ENCODE data around the gene MRGPRG. TPM values are rescaled to one million over a fixed set of nuclear protein-coding genes. Genes with fewer than 3 reads are reported as not detected.

Gene MRGPRG
- total RNA-seq, 1 experiment from 2014 or later, result not detected

DNA sequence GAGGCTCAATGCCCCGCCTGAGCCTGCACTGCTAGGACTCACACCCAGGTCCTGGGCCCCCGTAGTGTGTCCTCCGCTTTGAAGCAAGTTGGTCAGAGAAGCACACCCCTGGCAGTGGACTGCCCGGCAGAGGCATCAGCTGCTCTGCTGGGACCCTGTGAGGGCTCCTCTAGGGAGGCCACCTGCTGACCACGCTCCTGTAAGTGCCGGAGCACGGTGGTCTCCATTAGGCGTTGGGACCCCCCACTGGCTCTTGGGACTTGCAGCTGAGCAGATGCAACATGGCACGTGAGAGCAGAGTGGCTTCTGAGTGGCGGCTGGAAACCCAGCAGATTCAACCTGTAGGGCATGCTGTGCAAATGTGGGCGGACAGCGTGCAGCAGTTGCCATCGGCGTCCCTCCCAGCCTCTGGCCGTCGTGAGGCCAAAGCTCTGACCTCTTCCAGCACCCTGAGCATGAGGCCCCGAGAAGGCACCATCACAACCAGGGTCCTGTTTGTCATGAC is 16.9 kb downstream of the MRGPRG start:
- ATAC-seq (no peak), DNase-seq (ENCODE audit: low read depth, low spot score) (no peak)
- intact Hi-C loops (cut with micrococcal nuclease), result no loop called here
- Histone ChIP-seq H3K36me3 (ENCODE audit: control insufficient read depth in 1 of 2, insufficient read depth in 2 of 2, low read length in 2 of 2) (no peaks in the 10 kb centered on the region), H4K20me1 (ENCODE audit: insufficient read depth) (no peaks in the 10 kb centered on the region), H3K79me2 (ENCODE audit: insufficient read depth, low read length) (no peaks in the 10 kb centered on the region), H2AFZ (ENCODE audit: low read depth, low read length, poor library complexity, severe bottlenecking) (no peak overlapping the region), H3K9ac (ENCODE audit: low read length) (no peak overlapping the region), H3K9me2 (ENCODE audit: insufficient read depth) (no peaks in the 10 kb centered on the region), H3K9me3 (ENCODE audit: control insufficient read depth in 1 of 2, insufficient read depth in 1 of 2, low read depth in 1 of 2, low read length in 2 of 2) (no peaks in the 10 kb centered on the region), H3K4me2 (ENCODE audit: low read length) (no peak overlapping the region), H3K4me1 (ENCODE audit: control insufficient read depth in 1 of 2, insufficient read depth in 2 of 2, low read length in 2 of 2) (no peaks in the 10 kb centered on the region), H3K27ac (ENCODE audit: low read depth, low read length) (no peak overlapping the region), H3K27me3 (ENCODE audit: insufficient read depth, low read length) (peaks cover 22% of the 10 kb centered on the region; the same call in 1 of the 2 replicates), H3K4me3 (replicated peaks in 1 of 2; ENCODE audit: low read depth in 1 of 2, low read length in 2 of 2) (no peak overlapping the region)
- ChIA-PET RAD21 (ENCODE audit: low non-redundant PET in 1 of 2, low total read pairs in 2 of 2, uncharacterized antibody in 2 of 2, unreplicated experiment in 2 of 2) (no interaction called here), POLR2A (no interaction called here), CTCF (no interaction called here)
- BruUV-seq (replicated peaks), result no TSS peak
- TF ChIP-seq POLR2A (IDR thresholded peaks at IDR 0.05; ENCODE audit: borderline replicate concordance, extremely low read depth, insufficient read depth, insufficient read length) (no peak), CEBPB (IDR thresholded peaks at IDR 0.05; ENCODE audit: low read depth) (no peak), YY1 (IDR thresholded peaks at IDR 0.05; ENCODE audit: extremely low read depth, insufficient replicate concordance, low read depth, low read length) (no peak), SRF (IDR thresholded peaks at IDR 0.05; ENCODE audit: low read depth) (no peak), EZH2 (IDR thresholded peaks at IDR 0.05) (no peak), ELF1 (IDR thresholded peaks at IDR 0.05; ENCODE audit: borderline replicate concordance, low read depth) (no peak), ZNF274 (IDR thresholded peaks at IDR 0.05; ENCODE audit: low read depth, low read length) (no peak)
- TF ChIP-seq, protein P1, sequence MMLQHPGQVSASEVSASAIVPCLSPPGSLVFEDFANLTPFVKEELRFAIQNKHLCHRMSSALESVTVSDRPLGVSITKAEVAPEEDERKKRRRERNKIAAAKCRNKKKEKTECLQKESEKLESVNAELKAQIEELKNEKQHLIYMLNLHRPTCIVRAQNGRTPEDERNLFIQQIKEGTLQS (IDR thresholded peaks at IDR 0.05), result no peak
- TF ChIP-seq, protein P2, sequence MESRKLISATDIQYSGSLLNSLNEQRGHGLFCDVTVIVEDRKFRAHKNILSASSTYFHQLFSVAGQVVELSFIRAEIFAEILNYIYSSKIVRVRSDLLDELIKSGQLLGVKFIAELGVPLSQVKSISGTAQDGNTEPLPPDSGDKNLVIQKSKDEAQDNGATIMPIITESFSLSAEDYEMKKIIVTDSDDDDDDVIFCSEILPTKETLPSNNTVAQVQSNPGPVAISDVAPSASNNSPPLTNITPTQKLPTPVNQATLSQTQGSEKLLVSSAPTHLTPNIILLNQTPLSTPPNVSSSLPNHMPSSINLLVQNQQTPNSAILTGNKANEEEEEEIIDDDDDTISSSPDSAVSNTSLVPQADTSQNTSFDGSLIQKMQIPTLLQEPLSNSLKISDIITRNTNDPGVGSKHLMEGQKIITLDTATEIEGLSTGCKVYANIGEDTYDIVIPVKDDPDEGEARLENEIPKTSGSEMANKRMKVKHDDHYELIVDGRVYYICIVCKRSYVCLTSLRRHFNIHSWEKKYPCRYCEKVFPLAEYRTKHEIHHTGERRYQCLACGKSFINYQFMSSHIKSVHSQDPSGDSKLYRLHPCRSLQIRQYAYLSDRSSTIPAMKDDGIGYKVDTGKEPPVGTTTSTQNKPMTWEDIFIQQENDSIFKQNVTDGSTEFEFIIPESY (IDR thresholded peaks at IDR 0.05; ENCODE audit: extremely low read depth, insufficient replicate concordance, low read length), result no peak

Measured in HCT116 (cell line).